HepG2 (cell line): ENCODE measurements around the gene ACSS1. TPM values are rescaled to one million over a fixed set of nuclear protein-coding genes. Genes with fewer than 3 reads are reported as not detected.

Experiments used
- ARID3A ChIP-seq: IDR thresholded peaks from 2 replicates; pipeline ENCODE4 v1.6.1; 2012; ENCODE audit warnings: low read depth, low read length, improper control_type of control experiment
- ARNT ChIP-seq: fragments of 450-650 bp; IDR thresholded peaks from 2 replicates; pipeline ENCODE4 v1.6.1; 2017
- ATAD3A ChIP-seq: sonication (generic); formaldehyde crosslinking; IDR thresholded peaks from 2 replicates; pipeline ENCODE4 v1.4.0; 2020; ENCODE audit warnings: missing genetic modification reagents
- CSRNP1 ChIP-seq: sonication (generic); formaldehyde crosslinking; IDR thresholded peaks from 2 replicates; pipeline ENCODE4 v1.8.1; 2023; ENCODE audit warnings: mild to moderate bottlenecking, missing genetic modification reagents
- GATA4 ChIP-seq: sonication (generic); IDR thresholded peaks from 2 replicates; pipeline ENCODE4 v1.6.1; 2016; ENCODE audit warnings: antibody characterized with exemption, low read depth, borderline replicate concordance
- HNF1B ChIP-seq: sonication (generic); formaldehyde crosslinking; IDR thresholded peaks from 2 replicates; pipeline ENCODE4 v1.5.1; 2020; ENCODE audit warnings: mild to moderate bottlenecking, moderate library complexity, missing genetic modification reagents
- IKZF4 ChIP-seq: sonication (generic); formaldehyde crosslinking; IDR thresholded peaks from 2 replicates; pipeline ENCODE4 v1.5.1; 2020; ENCODE audit warnings: borderline replicate concordance, mild to moderate bottlenecking, low read depth, missing genetic modification reagents; ENCODE audit errors: not compliant biosample characterization
- KDM3A ChIP-seq: IDR thresholded peaks from 2 replicates; pipeline ENCODE4 v1.6.1; 2018; ENCODE audit warnings: low read depth, missing compliant biosample characterization
- PHF21A ChIP-seq: sonication (generic); formaldehyde crosslinking; IDR thresholded peaks from 2 replicates; pipeline ENCODE4 v1.5.0; 2020; ENCODE audit warnings: mild to moderate bottlenecking, missing genetic modification reagents
- ZBTB1 ChIP-seq: sonication (generic); formaldehyde crosslinking; IDR thresholded peaks from 2 replicates; pipeline ENCODE4 v1.4.0; 2020; ENCODE audit warnings: missing genetic modification reagents, borderline replicate concordance
- ZNF280D ChIP-seq: sonication (generic); formaldehyde crosslinking; IDR thresholded peaks from 2 replicates; pipeline ENCODE4 v1.5.1; 2020; ENCODE audit warnings: mild to moderate bottlenecking, missing genetic modification reagents
- ZNF503 ChIP-seq: sonication (generic); formaldehyde crosslinking; IDR thresholded peaks from 2 replicates; pipeline ENCODE4 v1.4.0; 2020; ENCODE audit warnings: missing genetic modification reagents
- ZNF574 ChIP-seq: sonication (generic); formaldehyde crosslinking; IDR thresholded peaks from 2 replicates; pipeline ENCODE4 v1.4.0; 2020; ENCODE audit warnings: missing genetic modification reagents
- polyA plus RNA-seq, 8 experiments: library from polyadenylated mRNA; depleted of rRNA in 3 of 8; stranded (reverse) in 7 of 8; unstranded in 1 of 8; fragments of >200 nt; fragmentation: Illumina TruSeq in 4 of 8; extraction: Trizol in 4 of 8; gene quantifications; 2 replicates each; pipeline versions ENCODE4 v1.2.1 to v1.2.3, GENCODE V29; 2011 to 2016; ENCODE audit warnings: low read depth in 4 of 8, missing spikeins in 1 of 8, mixed read lengths in 1 of 8; ENCODE audit not compliant: insufficient read depth in 1 of 8
- total RNA-seq, 5 experiments: library from RNA; depleted of rRNA; stranded (reverse); fragments of >200 nt; fragmentation: Illumina TruSeq; extraction: Trizol; gene quantifications; 2 replicates each; pipeline ENCODE4 v1.2.3, GENCODE V29; 2016; ENCODE audit warnings: low read depth in 1 of 5

ACSS1 gene
- total and polyA plus RNA-seq, 2 of the 13 experiments (the other 11 are each of a cell fraction or from before 2014, with no cell fraction given), result 15.2 to 41.6 TPM

- peak; percentile 5; the same call in 1 of the 2 replicates for TF ChIP-seq ZNF574 (CRISPR knock-in tag)
- TF ChIP-seq HNF1B (CRISPR knock-in tag), result no peak
- TF ChIP-seq ARNT, result no peak
- TF ChIP-seq IKZF4 (CRISPR knock-in tag), result no peak
- TF ChIP-seq GATA4, result peak; percentile 18; the same call in 1 of the 2 replicates
- TF ChIP-seq KDM3A (CRISPR knock-in tag), result no peak
- TF ChIP-seq CSRNP1 (CRISPR knock-in tag), result 0 out of 2 replicates have a peak, but pooled peaks have one; percentile 17
- no peak for TF ChIP-seq ZNF280D (CRISPR knock-in tag)
- TF ChIP-seq ZBTB1 (CRISPR knock-in tag), result no peak
- no peak for TF ChIP-seq ATAD3A (CRISPR knock-in tag)
- TF ChIP-seq ZNF503, result no peak
- no peak for TF ChIP-seq ARID3A
- no peak for TF ChIP-seq PHF21A (CRISPR knock-in tag)
These were observed 2.0 kb downstream of the ACSS1 start (continued) for GRCh38 chr20:25055711-25056495.
